ENCODE data around the gene RTL5.
"Not testable (repeated sequence)": the region's sequence is repeated elsewhere in the genome, so short reads cannot be mapped to it uniquely, and the experiment has no call there.

The RTL5 gene

GRCh38 chrX:72131317-72132294 lies at the start of gene RTL5:
Gene RTL5, minus strand, starts transcription at chrX:72131915.
- DNase-seq (ENCODE audit: low read depth in 2 of 2), result peak; percentile 35 to 68

- DNase-seq (ENCODE audit: low read depth in 2 of 2), result no peak
These were observed 48.8 kb upstream of the RTL5 start for GRCh38 chrX:72180539-72180938.

DNA sequence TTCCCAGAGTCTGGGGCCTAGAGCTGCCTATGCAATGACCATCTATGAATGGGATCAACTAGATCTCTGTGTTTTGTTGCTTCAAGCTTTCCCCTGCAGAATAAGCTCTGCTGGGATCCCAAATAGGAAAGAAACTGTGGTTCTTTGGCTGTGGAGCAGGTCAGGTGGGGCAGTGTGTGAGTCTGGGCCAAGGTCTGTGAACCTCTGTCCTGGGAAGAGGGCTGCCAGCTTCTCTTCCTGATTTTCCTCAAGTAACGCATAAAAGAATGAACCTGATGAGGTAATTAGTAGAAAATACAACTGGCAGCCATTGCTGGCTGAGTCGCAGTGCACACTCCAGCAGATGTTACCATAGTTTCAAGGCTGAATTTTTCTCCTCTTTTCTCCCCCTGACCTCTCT lies 45.3 kb upstream of the RTL5 start:
- no peak for DNase-seq (ENCODE audit: low read depth in 2 of 2)

GRCh38 chrX:72176289-72176688 lies 44.6 kb upstream of the RTL5 start:
- DNase-seq (ENCODE audit: low read depth in 2 of 2), result not testable (repeated sequence)

DNA sequence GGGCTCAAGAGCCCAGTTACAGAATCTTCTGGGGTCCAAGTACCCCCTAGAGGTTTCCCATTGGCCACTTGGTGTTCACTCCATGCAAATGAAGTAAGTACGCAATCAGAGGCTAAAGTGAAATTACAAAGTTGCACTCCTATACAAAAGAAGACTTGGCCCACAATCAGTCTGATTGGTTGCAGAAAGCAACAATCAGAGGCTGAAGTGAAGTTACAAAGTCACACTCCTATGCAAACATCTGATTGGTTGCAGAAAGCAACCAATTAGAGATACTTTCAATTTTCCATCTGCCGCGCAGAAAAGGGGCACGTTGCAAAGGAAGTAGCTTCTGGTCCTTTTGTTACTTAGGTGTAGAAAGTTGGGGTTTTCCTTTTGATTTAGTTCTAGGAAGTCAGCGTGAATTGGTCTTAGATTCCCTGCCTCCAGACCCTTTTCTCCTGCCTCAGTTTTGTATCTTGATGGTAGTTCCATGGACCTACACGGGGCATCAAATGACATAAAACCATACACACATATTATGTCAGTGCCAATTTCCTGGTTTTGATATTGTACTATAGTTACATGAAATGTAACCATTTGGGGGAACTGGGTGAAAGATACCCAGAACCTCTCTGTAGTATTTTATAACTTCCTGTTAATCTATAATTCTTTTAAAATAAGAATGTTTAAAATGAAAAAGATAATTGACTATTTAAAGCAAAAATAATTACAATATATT lies 37.5 kb upstream of the RTL5 start:
- DNase-seq (ENCODE audit: low read depth in 2 of 2), result peak; percentile 2 to 15

DNA sequence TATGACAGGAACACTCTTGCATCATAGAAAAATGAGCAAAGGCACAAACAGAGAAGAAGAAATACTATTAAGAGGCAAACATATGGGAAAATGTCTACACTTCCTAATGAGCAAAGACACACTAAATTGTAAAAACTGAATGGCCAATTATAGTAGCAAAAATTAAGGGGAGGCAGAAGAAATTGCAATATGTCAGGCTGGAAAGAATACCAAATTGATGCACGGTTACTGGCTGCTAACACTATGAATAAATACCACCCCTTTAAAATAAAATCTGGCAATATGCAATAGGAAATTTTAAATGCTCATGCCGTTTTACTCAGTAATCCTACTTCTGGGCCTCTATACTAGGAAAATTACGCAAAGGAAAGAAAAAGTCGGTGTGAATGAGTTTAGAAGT lies 33.8 kb upstream of the RTL5 start:
- DNase-seq (ENCODE audit: low read depth in 2 of 2), result no peak

- DNase-seq (ENCODE audit: low read depth in 2 of 2), result no peak
These were observed 28.1 kb upstream of the RTL5 start for GRCh38 chrX:72159769-72160168.

GRCh38 chrX:72158773-72159172 lies 27.1 kb upstream of the RTL5 start:
- no peak for DNase-seq (ENCODE audit: low read depth in 2 of 2)

DNA sequence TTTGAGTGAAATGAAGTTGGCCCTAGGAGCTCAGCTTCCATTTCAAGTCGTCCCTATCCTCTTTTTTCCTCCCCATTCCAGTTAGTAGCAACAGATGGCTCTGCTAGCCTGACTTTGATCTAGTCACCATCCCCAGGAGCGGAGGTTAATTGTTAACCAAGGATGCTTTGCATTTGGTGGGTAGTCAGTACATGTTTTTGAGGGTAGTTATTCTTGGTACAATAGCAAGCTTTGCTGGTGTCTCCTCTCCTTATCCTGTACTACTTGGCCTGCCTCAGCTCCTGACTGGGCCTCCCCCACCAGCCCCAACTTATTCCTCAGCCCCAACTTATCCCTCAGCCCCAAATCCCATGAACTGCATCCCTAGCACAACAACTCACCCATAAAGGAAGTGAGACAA lies 14.8 kb upstream of the RTL5 start:
- DNase-seq (ENCODE audit: low read depth in 2 of 2), result no peak

DNA sequence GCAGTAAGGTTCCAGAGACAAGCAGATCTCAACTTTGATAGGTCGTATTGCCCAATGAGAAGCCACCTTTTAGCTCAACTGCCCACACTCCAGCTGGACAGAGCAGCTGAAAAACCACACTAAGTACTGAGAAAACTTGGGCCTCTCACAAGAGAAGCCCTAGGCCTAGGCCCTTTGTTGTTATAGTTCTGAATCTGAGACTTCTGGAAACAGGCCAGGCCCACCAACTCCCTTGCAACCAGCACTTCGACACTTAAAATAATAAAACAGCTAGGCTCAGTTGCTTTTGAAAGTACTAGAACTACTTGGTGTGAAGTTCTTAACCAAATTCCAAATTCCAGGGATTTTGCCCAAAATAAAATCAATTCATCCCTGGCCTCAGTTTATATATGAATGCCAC lies 13.5 kb upstream of the RTL5 start:
- no peak for DNase-seq (ENCODE audit: low read depth in 2 of 2)

DNA sequence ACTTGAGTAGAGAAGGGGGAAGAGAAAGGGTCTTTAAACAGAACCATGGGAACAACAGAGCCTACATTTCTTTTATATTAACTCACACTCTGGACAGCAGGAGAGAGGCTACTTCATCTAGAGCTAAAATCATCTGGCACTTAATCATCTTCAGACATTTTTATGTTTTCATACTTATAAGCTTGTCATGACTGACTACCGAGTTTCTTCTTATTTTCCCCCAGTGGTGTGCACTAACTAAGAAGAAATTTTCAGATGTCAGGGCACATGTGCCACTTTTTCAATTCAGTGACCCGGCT lies 11.8 kb upstream of the RTL5 start:
- no peak for DNase-seq (ENCODE audit: low read depth in 2 of 2)

DNA sequence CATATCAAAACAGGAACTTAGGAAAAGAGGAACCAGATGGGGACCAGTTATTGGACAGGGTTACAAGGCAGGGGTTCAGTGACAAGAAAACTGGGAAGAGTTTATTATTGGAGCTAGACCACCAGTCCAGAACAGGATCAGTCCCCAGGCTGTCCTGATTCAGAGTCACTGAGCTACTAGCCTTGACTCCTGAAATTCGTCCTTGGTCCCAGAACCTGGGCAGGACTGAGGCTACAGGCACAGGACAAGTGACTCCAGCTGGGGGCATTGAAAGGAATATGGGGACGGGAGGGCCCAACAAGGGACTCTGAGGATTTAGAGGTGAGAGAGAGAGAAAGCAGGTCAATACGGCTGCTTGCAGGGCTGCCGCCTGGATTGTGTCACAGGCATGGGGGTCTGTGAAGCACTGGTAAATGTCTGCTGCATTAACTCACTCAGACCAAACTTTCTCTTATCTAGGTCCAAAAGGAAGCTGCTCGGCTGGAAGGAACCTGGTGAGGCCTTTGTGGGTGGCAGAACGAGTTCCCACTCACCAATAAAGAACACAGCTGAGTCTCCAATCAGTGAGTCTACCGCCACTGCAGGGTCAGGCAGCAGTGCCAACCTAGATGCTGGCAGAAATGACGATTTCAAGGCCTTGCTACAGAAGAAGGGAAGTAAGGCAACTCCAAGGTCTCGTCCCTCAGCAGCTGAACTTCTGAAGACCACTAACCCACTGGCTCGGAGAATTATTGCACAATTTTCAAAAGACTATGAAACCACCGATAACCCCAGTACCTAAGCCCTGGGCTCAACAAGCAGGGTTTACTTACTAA lies 11.3 kb upstream of the RTL5 start:
- DNase-seq (ENCODE audit: low read depth in 2 of 2), result no peak

DNA sequence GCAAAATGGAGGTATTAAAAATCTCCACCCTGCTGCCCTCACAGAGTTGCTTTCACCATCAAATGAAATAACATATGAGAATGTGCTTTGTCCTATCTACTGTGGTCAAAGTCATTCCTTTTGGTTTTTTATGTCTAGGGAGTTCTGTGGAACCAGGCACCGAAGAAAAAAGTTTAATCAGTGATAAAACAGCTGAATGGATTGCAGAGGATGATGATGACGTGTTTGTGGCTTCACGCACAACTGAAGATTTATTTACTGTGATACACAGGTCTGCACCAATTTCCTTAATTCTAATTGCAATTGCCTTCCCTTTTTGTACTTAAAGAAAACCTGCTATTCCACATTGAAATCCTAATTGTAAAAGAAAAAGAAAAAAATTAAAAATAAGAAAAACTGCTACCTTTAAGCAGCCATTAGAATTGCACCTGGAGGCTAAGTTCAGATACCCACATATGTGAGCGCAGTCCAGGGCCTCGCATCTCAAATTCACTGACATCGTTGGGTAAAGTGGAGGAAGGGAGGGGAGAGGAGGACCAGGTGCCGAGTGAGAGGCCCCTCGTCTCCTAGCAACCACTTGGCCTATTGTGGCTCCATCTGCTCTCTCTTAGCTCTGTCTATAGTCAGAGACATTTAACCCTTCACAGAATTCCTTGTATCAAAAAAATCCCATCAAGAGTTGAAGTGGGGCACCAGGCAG lies 10.5 kb upstream of the RTL5 start:
- DNase-seq (ENCODE audit: low read depth in 2 of 2), result no peak

GRCh38 chrX:72141372-72142004 lies 9.8 kb upstream of the RTL5 start:
- no peak for DNase-seq (ENCODE audit: low read depth in 2 of 2)

- DNase-seq (ENCODE audit: low read depth in 2 of 2), result no peak
These were observed 7.8 kb upstream of the RTL5 start for GRCh38 chrX:72139538-72139937.

DNA sequence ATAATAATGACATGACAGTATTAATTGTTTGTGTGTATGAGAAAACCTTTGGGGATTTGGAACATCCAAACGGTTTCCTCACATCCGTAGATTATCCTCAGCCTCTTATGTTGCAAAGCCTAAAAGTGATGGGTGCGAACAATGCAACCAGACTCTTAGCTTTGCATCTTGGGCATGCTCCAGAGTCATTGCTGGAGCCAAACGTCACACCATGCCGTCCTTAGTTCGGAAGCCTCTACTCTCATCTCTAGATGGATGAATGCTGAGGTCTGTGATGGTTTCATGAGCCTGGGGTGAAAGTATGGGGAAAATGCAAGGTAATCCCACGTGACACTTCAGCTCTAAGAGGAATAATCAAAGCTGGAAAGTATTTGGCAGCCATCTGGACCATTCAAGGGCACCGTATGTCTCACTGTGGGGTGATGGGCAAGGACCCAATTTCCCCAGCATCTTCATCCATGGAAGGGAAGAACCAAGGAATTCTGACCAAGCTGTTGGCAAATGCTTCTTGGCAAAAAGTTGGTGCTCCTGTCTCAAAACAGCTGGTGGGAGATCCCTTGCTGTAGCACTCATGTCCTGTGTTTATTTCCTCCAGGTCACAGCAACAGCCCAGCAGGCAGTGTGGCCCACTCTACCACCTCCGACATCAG lies 6.3 kb upstream of the RTL5 start:
- no peak for DNase-seq (ENCODE audit: low read depth in 2 of 2)

GRCh38 chrX:72133851-72134546 lies 2.3 kb upstream of the RTL5 start:
- DNase-seq (ENCODE audit: low read depth in 2 of 2), result no peak

DNA sequence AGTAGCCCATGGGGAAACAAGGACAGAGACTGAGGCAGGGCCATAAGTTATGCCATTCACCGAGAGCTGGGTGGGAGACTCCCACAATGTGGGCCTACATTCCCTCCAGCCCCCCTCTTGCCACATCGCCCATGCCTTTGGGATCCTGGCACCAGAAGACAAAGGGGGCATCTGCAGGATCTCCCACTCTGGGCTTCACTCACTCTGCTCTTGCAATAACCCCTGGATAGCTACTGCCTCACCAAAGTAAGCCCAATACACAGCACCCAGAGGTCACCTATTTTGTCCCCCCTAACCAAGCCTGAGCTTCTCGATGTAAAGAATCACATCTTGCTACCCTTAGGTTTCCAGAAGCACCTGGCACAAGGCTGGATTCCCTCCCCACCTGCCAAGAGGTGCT lies 741 bp upstream of the RTL5 start:
- no peak for DNase-seq (ENCODE audit: low read depth in 2 of 2)

- no peak for DNase-seq (ENCODE audit: low read depth in 2 of 2)
These were observed 909 bp downstream of the RTL5 start for GRCh38 chrX:72130762-72131250.

All from stimulated activated CD8-positive, alpha-beta memory T cell treated with anti-CD3 and anti-CD28 coated beads, Interleukin-7, amount 100 ng/mL, for 4 hours (primary cell).